Hepatocyte (in vitro differentiated cells): ENCODE measurements around the gene COL24A1.

Experiments used
- EZH2 ChIP-seq: fragments of 200-600 bp; sonication (generic); IDR thresholded peaks from 2 replicates; pipeline ENCODE4 v1.6.1; 2016; ENCODE audit warnings: antibody characterized with exemption, mild to moderate bottlenecking, borderline replicate concordance
- TF ChIP-seq, protein P1 (sequence below): fragments of 200-600 bp; sonication (generic); IDR thresholded peaks from 2 replicates; pipeline ENCODE4 v1.5.1; 2016; ENCODE audit warnings: antibody characterized with exemption, mild to moderate bottlenecking; ENCODE audit not compliant: poor library complexity

DNA sequence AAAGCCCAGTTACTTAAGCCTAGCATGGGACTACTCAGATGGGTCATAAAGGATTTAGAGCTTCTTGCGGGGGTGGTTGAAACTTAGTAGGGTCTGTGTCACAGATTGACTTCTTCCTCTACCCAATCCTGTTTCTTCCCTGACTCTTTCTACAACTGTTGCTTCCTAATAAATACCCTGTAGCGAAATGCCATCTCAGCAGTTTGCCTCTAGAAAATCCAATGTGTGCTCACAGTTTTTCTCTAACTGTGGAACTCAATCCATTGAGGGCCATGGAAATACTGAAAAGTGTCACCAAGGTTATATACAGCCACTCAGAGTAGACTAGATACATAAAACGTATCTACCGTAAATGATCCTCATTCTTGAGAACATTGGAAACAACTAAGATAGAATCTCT lies 217.7 kb downstream of the COL24A1 start:
- TF ChIP-seq, protein P1, sequence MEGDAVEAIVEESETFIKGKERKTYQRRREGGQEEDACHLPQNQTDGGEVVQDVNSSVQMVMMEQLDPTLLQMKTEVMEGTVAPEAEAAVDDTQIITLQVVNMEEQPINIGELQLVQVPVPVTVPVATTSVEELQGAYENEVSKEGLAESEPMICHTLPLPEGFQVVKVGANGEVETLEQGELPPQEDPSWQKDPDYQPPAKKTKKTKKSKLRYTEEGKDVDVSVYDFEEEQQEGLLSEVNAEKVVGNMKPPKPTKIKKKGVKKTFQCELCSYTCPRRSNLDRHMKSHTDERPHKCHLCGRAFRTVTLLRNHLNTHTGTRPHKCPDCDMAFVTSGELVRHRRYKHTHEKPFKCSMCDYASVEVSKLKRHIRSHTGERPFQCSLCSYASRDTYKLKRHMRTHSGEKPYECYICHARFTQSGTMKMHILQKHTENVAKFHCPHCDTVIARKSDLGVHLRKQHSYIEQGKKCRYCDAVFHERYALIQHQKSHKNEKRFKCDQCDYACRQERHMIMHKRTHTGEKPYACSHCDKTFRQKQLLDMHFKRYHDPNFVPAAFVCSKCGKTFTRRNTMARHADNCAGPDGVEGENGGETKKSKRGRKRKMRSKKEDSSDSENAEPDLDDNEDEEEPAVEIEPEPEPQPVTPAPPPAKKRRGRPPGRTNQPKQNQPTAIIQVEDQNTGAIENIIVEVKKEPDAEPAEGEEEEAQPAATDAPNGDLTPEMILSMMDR = no peak
- TF ChIP-seq EZH2 = no peak
